KOPT-K1 (cell line): ENCODE data around the gene KLHL29.

Experiments
- H3K27ac ChIP-seq: fragments of 200-600 bp; sonication (generic); 2 replicates; pipeline ENCODE4 v1.5.1; 2016; ENCODE audit warnings: antibody characterized with exemption, mild to moderate bottlenecking, low read depth, low read length; ENCODE audit not compliant: poor library complexity, severe bottlenecking
- H3K36me3 ChIP-seq: fragments of 200-600 bp; sonication (generic); 2 replicates; pipeline ENCODE4 v1.5.1; 2017; ENCODE audit warnings: antibody characterized with exemption, mild to moderate bottlenecking, low read length, moderate library complexity; ENCODE audit not compliant: insufficient read depth
- H3K9me3 ChIP-seq: fragments of 200-600 bp; sonication (generic); 2 replicates; pipeline ENCODE4 v1.5.1; 2017; ENCODE audit warnings: antibody characterized with exemption, low read length, mild to moderate bottlenecking; ENCODE audit not compliant: insufficient read depth, poor library complexity, severe bottlenecking

KLHL29 gene

GRCh38 chr2:23611839-23612238 is 226.9 kb downstream of the KLHL29 start:
- Histone ChIP-seq H3K9me3 (peaks cover 31% of the 10 kb centered on the region), H3K36me3 (no peaks in the 10 kb centered on the region), H3K27ac (no peak overlapping the region)

GRCh38 chr2:23614701-23615100 is 229.7 kb downstream of the KLHL29 start:
- Histone ChIP-seq H3K9me3 (peaks cover 26% of the 10 kb centered on the region), H3K27ac (no peak overlapping the region), H3K36me3 (no peaks in the 10 kb centered on the region)

- Histone ChIP-seq H3K27ac (no peak overlapping the region), H3K9me3 (peaks cover 26% of the 10 kb centered on the region), H3K36me3 (no peaks in the 10 kb centered on the region)
These were observed 230.4 kb downstream of the KLHL29 start for GRCh38 chr2:23615216-23616020.

- no peaks in the 10 kb centered on the region for H3K36me3 ChIP-seq
- H3K27ac ChIP-seq: no peak overlapping the region
- peaks cover 14% of the 10 kb centered on the region for H3K9me3 ChIP-seq
These were observed 231.7 kb downstream of the KLHL29 start for GRCh38 chr2:23616630-23617029.

GRCh38 chr2:23617167-23617810 is 232.3 kb downstream of the KLHL29 start:
- no peaks in the 10 kb centered on the region for H3K36me3 ChIP-seq

GRCh38 chr2:23617811-23618215 is 232.8 kb downstream of the KLHL29 start:
- Histone ChIP-seq H3K9me3 (peaks cover 4% of the 10 kb centered on the region), H3K36me3 (no peaks in the 10 kb centered on the region), H3K27ac (no peak overlapping the region)

More at GRCh38 chr2:23617167-23617810, 232.3 kb downstream of the KLHL29 start:
- Histone ChIP-seq H3K27ac (no peak overlapping the region), H3K9me3 (peaks cover 8% of the 10 kb centered on the region)

- Histone ChIP-seq H3K27ac (no peak overlapping the region), H3K36me3 (no peaks in the 10 kb centered on the region), H3K9me3 (no peaks in the 10 kb centered on the region)
These were observed 233.3 kb downstream of the KLHL29 start for GRCh38 chr2:23618265-23618664.

GRCh38 chr2:23618794-23619530 is 234.0 kb downstream of the KLHL29 start:
- Histone ChIP-seq H3K9me3 (peaks cover under 1% of the 10 kb centered on the region), H3K27ac (no peak overlapping the region), H3K36me3 (no peaks in the 10 kb centered on the region)

GRCh38 chr2:23619941-23620340 is 235.0 kb downstream of the KLHL29 start:
- Histone ChIP-seq H3K36me3 (no peaks in the 10 kb centered on the region), H3K27ac (no peak overlapping the region), H3K9me3 (peaks cover 5% of the 10 kb centered on the region)

- no peak overlapping the region for H3K27ac ChIP-seq
- H3K9me3 ChIP-seq: peaks cover 5% of the 10 kb centered on the region
- no peaks in the 10 kb centered on the region for H3K36me3 ChIP-seq
These were observed 235.9 kb downstream of the KLHL29 start for GRCh38 chr2:23620841-23621341.

- no peak overlapping the region for H3K27ac ChIP-seq
- no peaks in the 10 kb centered on the region for H3K36me3 ChIP-seq
- H3K9me3 ChIP-seq: peaks cover 5% of the 10 kb centered on the region
These were observed 236.6 kb downstream of the KLHL29 start for GRCh38 chr2:23621616-23622015.

- peaks cover 5% of the 10 kb centered on the region for H3K9me3 ChIP-seq
- no peaks in the 10 kb centered on the region for H3K36me3 ChIP-seq
- H3K27ac ChIP-seq: no peak overlapping the region
These were observed 237.5 kb downstream of the KLHL29 start for GRCh38 chr2:23622466-23622865.

GRCh38 chr2:23622966-23623675 is 238.1 kb downstream of the KLHL29 start:
- Histone ChIP-seq H3K9me3 (peaks cover 5% of the 10 kb centered on the region), H3K27ac (no peak overlapping the region), H3K36me3 (no peaks in the 10 kb centered on the region)

GRCh38 chr2:23624378-23624777 is 239.4 kb downstream of the KLHL29 start:
- peaks cover 5% of the 10 kb centered on the region for H3K9me3 ChIP-seq
- H3K36me3 ChIP-seq: no peaks in the 10 kb centered on the region
- H3K27ac ChIP-seq: no peak overlapping the region
